ENCODE measurements around the gene PRDM16. TPM values are rescaled to one million over a fixed set of nuclear protein-coding genes. Genes with fewer than 3 reads are reported as not detected.

The PRDM16 gene
- total RNA-seq, 2 donors from 2014 or later = 0.79 to 6.1 TPM

DNA sequence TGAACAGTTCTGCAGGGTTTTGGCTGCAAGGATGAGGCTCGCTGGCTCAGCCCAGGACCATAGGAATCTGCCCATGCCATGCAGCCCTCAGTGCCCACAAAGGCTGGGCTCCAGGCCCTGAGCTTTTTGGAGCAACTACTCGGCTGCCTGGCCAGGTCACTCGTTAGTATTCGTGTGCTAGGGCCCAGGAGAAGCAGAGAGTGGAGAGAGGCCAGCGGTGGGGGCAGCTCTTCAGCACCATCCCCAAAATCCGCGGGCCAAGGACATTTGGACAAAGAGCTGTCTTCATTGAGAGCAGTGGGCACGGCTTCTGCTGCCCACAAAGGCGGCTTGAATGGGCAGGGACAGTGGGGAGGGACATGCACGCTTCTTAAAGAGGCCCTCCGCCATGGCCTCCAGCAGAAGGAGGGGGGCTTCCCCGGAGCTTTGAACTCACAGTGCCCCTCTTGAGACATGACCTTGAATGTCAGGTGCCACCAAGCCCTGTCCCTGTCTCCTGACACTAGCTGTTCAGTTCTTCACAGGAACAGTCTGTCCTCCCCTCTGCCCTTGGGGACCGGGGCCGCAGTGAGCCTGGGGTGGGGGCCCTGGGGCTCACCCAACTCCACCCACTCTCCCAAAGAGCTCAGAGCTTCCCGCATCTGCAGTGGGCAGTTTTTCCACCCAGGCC lies 279.3 kb downstream of the PRDM16 start:
- H3K27ac ChIP-seq = no peak overlapping the region
- H3K4me1 ChIP-seq = peaks cover 6% of the 10 kb centered on the region
- no peaks in the 10 kb centered on the region for H3K27me3 ChIP-seq
- DNase-seq = no peak
- TF ChIP-seq CTCF (IDR thresholded peaks at IDR 0.05) = no peak
- no peaks in the 10 kb centered on the region for H3K36me3 ChIP-seq
- no peak overlapping the region for H3K4me3 ChIP-seq
- H3K9ac ChIP-seq (ENCODE audit: low read depth in 2 of 2, low read length in 2 of 2) = no peak overlapping the region
- H3K9me3 ChIP-seq = no peaks in the 10 kb centered on the region
- intact Hi-C loops (cut with DNase I) = no loop called here

DNA sequence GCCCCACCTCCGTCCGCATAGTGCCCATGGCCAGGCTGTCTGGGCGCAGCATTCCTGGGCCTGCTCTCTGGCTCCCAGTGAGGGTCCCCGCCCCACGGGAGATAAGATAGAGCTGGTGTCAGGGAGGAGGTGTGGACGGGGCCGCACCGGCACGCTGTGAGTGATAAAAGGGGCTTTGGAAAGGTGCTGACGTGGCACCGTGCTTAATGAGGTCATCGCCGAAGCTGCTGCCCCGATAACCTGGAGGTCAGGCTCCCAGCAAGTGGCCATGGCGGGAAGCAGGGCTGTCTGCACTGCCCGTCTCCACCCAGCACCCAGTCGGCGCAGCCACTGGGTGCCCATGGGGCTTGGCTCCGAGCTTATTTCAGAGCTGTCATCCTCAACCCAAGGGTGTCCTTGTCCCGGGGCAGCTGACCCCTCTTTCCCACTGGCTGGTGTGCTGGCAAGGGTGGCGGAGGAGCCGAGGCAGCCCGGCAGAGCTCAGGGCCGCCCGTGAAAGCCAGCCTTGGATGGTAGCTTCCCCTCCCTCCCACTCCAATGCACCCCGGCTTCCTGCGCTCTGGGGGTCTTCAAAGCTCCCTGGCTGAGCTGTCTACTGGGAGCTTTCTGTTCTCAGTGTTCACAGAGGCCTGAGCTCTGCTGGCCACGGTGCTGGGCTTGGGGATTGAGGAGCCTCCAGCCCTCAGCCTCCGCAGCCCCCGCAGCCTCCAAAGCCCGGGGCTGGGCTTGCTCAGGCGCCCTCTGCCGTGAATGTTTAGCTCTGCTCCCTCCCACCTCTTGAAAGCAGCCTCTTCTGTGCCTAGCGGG lies 280.4 kb downstream of the PRDM16 start:
- Histone ChIP-seq H3K4me3 (no peak overlapping the region), H3K36me3 (no peaks in the 10 kb centered on the region), H3K27me3 (no peaks in the 10 kb centered on the region), H3K4me1 (peaks cover 11% of the 10 kb centered on the region), H3K27ac (no peak overlapping the region), H3K9ac (ENCODE audit: low read depth in 2 of 2, low read length in 2 of 2) (no peak overlapping the region), H3K9me3 (no peaks in the 10 kb centered on the region)
- no peak for DNase-seq
- no peak for TF ChIP-seq CTCF (IDR thresholded peaks at IDR 0.05)
- intact Hi-C loops (cut with DNase I) = no loop called here

DNA sequence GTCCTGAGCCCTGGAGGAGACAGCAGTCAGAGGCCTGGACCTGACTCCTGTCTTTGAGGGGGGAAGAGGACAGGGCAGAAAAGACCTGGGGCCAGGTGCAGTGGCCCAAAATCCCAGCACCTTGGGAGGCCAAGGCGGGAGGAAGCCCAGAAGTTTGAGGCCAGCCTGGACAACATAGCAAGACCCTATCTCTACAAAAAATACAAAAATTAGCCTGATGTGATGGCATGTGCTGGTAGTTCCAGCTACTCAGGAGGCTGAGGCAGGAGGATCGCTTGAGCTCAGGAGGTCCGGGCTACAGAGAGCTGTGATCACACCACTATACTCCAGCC lies 280.9 kb downstream of the PRDM16 start:
- TF ChIP-seq CTCF (IDR thresholded peaks at IDR 0.05) = no peak
- no peaks in the 10 kb centered on the region for H3K27me3 ChIP-seq
- H3K27ac ChIP-seq = no peak overlapping the region

DNA sequence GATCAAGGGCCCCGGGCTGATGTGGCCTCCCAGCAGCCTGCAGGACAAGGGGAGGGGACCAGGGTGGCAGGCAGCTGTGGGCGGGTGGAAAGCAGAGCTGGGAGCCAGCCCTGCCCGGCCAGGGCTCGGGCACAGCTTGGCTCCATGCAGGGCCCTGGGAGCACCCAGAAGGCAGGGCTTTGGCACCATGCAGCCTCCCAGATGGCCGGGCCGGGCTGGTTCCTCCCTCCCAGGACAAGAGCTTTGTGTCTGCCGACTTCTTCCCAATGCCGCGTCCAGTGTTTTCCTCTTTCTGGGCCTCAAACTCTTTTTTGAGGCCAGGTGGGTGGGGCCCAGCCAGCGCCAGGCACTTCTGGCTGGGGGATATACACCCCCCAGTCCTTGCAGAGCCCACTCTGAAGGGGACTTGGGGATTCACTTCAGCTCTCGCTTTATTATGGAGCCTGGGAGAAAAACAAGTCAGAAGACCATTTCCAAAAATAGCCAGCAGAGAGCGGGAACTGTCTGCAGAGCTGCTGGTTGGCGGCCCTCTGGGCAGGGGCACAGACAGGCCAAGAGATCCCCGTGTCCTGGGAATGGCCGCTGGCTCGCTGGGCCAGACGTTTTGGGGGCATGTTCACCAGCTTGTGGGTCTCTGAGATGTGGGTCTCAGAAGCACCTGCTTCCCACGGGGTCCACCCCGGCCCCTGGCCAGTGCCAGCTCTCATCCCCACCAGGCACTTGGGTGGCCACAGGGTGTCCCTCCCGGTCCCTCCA lies 281.7 kb downstream of the PRDM16 start:
- intact Hi-C loops (cut with DNase I) = no loop called here
- Histone ChIP-seq H3K36me3 (no peaks in the 10 kb centered on the region), H3K4me1 (peaks cover 11% of the 10 kb centered on the region), H3K27me3 (no peaks in the 10 kb centered on the region), H3K4me3 (no peak overlapping the region), H3K9me3 (no peaks in the 10 kb centered on the region), H3K9ac (ENCODE audit: low read depth in 2 of 2, low read length in 2 of 2) (no peak overlapping the region), H3K27ac (no peak overlapping the region)
- TF ChIP-seq CTCF (IDR thresholded peaks at IDR 0.05) = no peak
- DNase-seq = no peak

More for the DNA sequence above, 280.9 kb downstream of the PRDM16 start:
- H3K4me1 ChIP-seq = peaks cover 11% of the 10 kb centered on the region
- no peak overlapping the region for H3K4me3 ChIP-seq
- no peak for DNase-seq
- H3K9me3 ChIP-seq = no peaks in the 10 kb centered on the region
- no peak overlapping the region for H3K9ac ChIP-seq (ENCODE audit: low read depth in 2 of 2, low read length in 2 of 2)
- intact Hi-C loops (cut with DNase I) = no loop called here
- no peaks in the 10 kb centered on the region for H3K36me3 ChIP-seq

GRCh38 chr1:3351449-3352298 lies 282.7 kb downstream of the PRDM16 start:
- H3K9ac ChIP-seq (ENCODE audit: low read depth in 2 of 2, low read length in 2 of 2) = peak overlapping the region; percentile 12
- H3K4me3 ChIP-seq = no peak overlapping the region
- no peak for TF ChIP-seq CTCF (IDR thresholded peaks at IDR 0.05)
- intact Hi-C loops (cut with DNase I) = no loop called here
- peaks cover 11% of the 10 kb centered on the region for H3K4me1 ChIP-seq
- H3K27me3 ChIP-seq = no peaks in the 10 kb centered on the region
- H3K9me3 ChIP-seq = no peaks in the 10 kb centered on the region
- H3K36me3 ChIP-seq = no peaks in the 10 kb centered on the region
- H3K27ac ChIP-seq = peak overlapping the region; percentile 22
- DNase-seq = no peak

Data from colonic mucosa (tissue), 4 donors.